Mucosa of gallbladder (tissue), 1 donor: ENCODE measurements around the gene ZNF28. TPM values are rescaled to one million over a fixed set of nuclear protein-coding genes. Genes with fewer than 3 reads are reported as not detected.
"Not testable (repeated sequence)": the region's sequence is repeated elsewhere in the genome, so short reads cannot be mapped to it uniquely, and the experiment has no call there.

Source experiments
- DNase-seq: peaks from one replicate; pipeline ENCODE4 v3.0.0-alpha.2; 2020; ENCODE audit warnings: low spot score
- total RNA-seq: library from RNA; stranded (reverse); gene quantifications from one replicate; pipeline ENCODE4 v1.2.1, GENCODE V29; 2021
- donor health status: DM: no; HTN: no; CAD: no.

The ZNF28 gene
- 27.9 TPM for total RNA-seq

- DNase-seq = peak; percentile 71
Observed at GRCh38 chr19:52821204-52821960, at the start of gene ZNF28. ZNF28 (minus strand) TSS chr19:52821633; CDS start chr19:52817958, 3,675 bp downstream.

- DNase-seq = not testable (repeated sequence)
Observed at GRCh38 chr19:52868031-52868430, 46.6 kb upstream of the ZNF28 start.

- peak; percentile 71 for DNase-seq
Observed at GRCh38 chr19:52857378-52858191, 36.2 kb upstream of the ZNF28 start, which contains the start of gene ZNF468. ZNF468 (minus strand) TSS chr19:52857619; CDS start chr19:52854272, 3,347 bp downstream.

GRCh38 chr19:52856540-52857377, 35.3 kb upstream of the ZNF28 start:
- not testable (repeated sequence) for DNase-seq

- not testable (repeated sequence) for DNase-seq
Observed at GRCh38 chr19:52847352-52847751, 25.9 kb upstream of the ZNF28 start.

- DNase-seq = not testable (repeated sequence)
Observed at GRCh38 chr19:52840825-52841465, 19.5 kb upstream of the ZNF28 start.

- not testable (repeated sequence) for DNase-seq
Observed at GRCh38 chr19:52834289-52834688, 12.9 kb upstream of the ZNF28 start.

GRCh38 chr19:52833541-52833940, 12.1 kb upstream of the ZNF28 start:
- not testable (repeated sequence) for DNase-seq

- not testable (repeated sequence) for DNase-seq
Observed at GRCh38 chr19:52829866-52830265, 8.4 kb upstream of the ZNF28 start.

GRCh38 chr19:52825765-52826164, 4.3 kb upstream of the ZNF28 start:
- no peak for DNase-seq

- no peak for DNase-seq
Observed at GRCh38 chr19:52823676-52824075, 2.2 kb upstream of the ZNF28 start.

GRCh38 chr19:52820472-52821203, 795 bp downstream of the ZNF28 start:
- peak; percentile 10 for DNase-seq

- no peak for DNase-seq
Observed at GRCh38 chr19:52809801-52810200, 11.6 kb downstream of the ZNF28 start.

- DNase-seq = not testable (repeated sequence)
Observed at GRCh38 chr19:52799950-52800640, 21.3 kb downstream of the ZNF28 start.

- DNase-seq = no peak
Observed at GRCh38 chr19:52789440-52789839, 32.0 kb downstream of the ZNF28 start.

- DNase-seq = peak; percentile 91
Observed at GRCh38 chr19:52786464-52787354, 34.7 kb downstream of the ZNF28 start, which contains the start of gene ZNF600. ZNF600 (minus strand) TSS chr19:52786791; CDS start chr19:52778888, 7,903 bp downstream.

- DNase-seq = no peak
Observed at GRCh38 chr19:52786078-52786463, 35.4 kb downstream of the ZNF28 start.

- DNase-seq = no peak
Observed at GRCh38 chr19:52785506-52785905, 35.9 kb downstream of the ZNF28 start.

GRCh38 chr19:52782864-52783263, 38.6 kb downstream of the ZNF28 start:
- not testable (repeated sequence) for DNase-seq
